Omental fat pad (tissue), 4 donors: ENCODE results near the gene POLR2H. TPM values are rescaled to one million over a fixed set of nuclear protein-coding genes. Genes with fewer than 3 reads are reported as not detected.

Source experiments
- ATAC-seq: fragments of 150-250 bp; one replicate; pipeline ENCODE4 v1.9.1; 2016; ENCODE audit warnings: mild to moderate bottlenecking, moderate library complexity; ENCODE audit not compliant: low FRiP score
- DNase-seq: peaks from one replicate; pipeline ENCODE4 v3.0.0-alpha.2; 2019; ENCODE audit warnings: low spot score
- total RNA-seq, 4 donors: library from RNA; depleted of rRNA; stranded (reverse); fragments of >200 nt; gene quantifications; one replicate each; pipeline ENCODE4 v1.1.0, GENCODE V29; 2016
- TF ChIP-seq, protein P1 (sequence below), 3 donors: fragments of 450-650 bp; IDR thresholded peaks; one replicate each; pipeline ENCODE4 v1.5.1; 2016 to 2017; ENCODE audit warnings: antibody characterized with exemption in 3 of 3, mild to moderate bottlenecking in 3 of 3, moderate library complexity in 2 of 3

Gene POLR2H
- total RNA-seq, 4 donors from 2014 or later: 63.9 to 110 (median 89.3) TPM

DNA sequence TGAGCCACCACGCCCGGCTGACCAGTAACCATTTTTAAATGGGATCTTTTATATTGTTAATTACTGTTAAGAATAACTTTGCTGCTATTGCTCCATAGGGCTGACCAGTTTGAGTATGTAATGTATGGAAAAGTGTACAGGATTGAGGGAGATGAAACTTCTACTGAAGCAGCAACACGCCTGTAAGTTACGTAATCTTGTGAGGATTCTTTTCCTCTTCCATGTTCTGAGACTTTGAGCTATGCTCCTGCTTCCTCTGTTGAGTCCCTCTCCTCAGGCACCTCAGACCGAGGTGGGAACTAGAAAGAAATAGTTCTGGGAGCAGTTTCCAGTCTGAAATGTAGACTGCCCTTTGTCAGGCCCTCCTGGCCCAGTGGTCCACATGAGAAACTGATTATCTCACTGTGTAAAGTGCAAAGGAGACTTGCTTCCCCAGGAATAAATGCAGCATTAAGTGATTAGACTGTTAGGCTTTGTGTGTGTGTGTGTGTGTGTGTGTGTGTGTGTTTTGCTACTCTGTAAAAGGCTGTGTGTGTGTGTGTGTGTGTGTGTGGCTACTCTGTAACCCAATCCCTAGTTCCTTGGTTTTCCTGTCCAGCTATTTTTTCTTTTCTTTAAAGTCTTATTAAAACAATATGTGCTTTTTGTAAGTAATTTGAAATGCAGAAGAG, 5.2 kb downstream of the POLR2H start:
- TF ChIP-seq, protein P1, sequence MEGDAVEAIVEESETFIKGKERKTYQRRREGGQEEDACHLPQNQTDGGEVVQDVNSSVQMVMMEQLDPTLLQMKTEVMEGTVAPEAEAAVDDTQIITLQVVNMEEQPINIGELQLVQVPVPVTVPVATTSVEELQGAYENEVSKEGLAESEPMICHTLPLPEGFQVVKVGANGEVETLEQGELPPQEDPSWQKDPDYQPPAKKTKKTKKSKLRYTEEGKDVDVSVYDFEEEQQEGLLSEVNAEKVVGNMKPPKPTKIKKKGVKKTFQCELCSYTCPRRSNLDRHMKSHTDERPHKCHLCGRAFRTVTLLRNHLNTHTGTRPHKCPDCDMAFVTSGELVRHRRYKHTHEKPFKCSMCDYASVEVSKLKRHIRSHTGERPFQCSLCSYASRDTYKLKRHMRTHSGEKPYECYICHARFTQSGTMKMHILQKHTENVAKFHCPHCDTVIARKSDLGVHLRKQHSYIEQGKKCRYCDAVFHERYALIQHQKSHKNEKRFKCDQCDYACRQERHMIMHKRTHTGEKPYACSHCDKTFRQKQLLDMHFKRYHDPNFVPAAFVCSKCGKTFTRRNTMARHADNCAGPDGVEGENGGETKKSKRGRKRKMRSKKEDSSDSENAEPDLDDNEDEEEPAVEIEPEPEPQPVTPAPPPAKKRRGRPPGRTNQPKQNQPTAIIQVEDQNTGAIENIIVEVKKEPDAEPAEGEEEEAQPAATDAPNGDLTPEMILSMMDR (IDR thresholded peaks at IDR 0.05): no peak
- DNase-seq (no peak), ATAC-seq (no peak)

DNA sequence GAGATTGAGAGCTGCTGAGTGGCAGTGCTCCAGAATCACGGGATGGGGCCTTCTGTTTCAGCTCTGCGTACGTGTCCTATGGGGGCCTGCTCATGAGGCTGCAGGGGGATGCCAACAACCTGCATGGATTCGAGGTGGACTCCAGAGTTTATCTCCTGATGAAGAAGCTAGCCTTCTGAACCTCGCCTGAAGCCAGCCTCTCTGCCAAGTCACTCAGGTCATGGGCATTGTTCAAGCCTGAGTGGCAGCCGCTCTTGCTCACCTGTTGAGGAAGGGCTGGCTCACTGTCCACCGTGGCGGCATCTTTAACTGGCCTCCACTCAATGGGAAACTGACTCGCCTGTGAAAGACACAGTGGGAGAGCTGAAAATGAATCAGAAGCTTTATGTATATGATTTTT, 6.6 kb downstream of the POLR2H start:
- no peak for DNase-seq
- no peak for ATAC-seq
- TF ChIP-seq, protein P1 (IDR thresholded peaks at IDR 0.05): no peak

- DNase-seq (no peak), ATAC-seq (peak; percentile 63)
Measured at GRCh38 chr3:184368586-184369183, 7.2 kb downstream of the POLR2H start.

DNA sequence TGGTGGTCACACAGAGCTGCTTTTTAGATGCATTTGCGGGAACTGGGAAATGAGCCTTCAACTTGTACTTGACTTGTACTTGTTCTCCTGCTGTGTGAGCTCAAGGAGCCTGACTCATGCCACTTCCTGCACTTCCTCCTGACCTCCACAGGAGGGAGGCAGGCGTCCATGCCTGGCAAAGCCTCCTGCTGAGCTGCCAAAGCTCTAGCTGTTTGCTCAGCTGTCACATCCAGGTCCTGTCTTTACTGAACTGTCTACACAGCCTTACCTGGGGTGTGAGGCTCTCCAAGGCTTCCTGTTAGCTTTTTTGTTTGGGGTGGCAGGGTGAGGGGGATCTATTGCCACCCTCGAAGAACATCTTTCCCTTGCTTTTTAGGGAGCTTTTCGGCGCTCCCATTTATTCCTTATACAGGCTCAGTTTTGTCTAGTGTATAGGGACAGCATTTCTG, 10.1 kb downstream of the POLR2H start:
- no peak for DNase-seq
- peak; percentile 76 for ATAC-seq
- TF ChIP-seq, protein P1 (IDR thresholded peaks at IDR 0.05): peak in 2 of 3 donors; percentile 59 to 75

More at GRCh38 chr3:184368586-184369183, 7.2 kb downstream of the POLR2H start:
- TF ChIP-seq, protein P1 (IDR thresholded peaks at IDR 0.05): no peak

DNA sequence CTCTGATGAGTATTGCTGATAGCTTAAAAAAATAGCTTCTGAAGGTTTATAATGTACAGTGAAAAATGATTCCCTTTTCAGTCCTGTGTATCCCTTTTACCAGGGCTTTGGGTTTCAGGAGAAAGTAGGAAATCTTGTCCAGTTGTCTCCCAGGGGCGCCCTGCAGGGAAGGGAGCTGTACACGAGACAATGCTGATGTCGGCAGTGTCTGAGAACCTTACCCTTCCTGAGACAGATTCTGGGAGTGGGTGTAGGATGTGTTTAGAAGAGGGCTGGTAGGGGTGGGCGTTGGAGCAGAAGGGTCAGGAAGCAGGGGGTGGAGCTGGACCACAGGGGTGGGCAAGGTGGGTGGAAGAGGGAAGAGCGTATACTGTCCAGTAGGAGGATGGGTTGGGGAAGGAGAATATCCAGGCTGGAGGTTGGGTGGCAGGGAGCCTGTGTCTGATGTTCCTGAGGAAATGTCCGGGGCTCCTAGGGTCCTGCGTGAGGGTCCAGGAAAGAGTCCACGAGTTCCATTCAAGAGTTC, 10.8 kb downstream of the POLR2H start:
- DNase-seq (no peak), ATAC-seq (no peak)
- TF ChIP-seq, protein P1 (IDR thresholded peaks at IDR 0.05): no peak

GRCh38 chr3:184372911-184373310, 11.4 kb downstream of the POLR2H start:
- ATAC-seq (no peak), DNase-seq (no peak)
- TF ChIP-seq, protein P1 (IDR thresholded peaks at IDR 0.05): no peak
